SK-MEL-5 (cell line): ENCODE measurements around the gene XAF1. TPM values are rescaled to one million over a fixed set of nuclear protein-coding genes. Genes with fewer than 3 reads are reported as not detected.

Experiments
- small RNA-seq, 2 experiments: library from RNA; depleted of rRNA; stranded (forward); fragments of <200 nt; gene quantifications; one replicate each; pipeline ENCODE3, GENCODE V24; 2014
- total RNA-seq: library from RNA; depleted of rRNA; stranded (reverse); fragments of >200 nt; shearing (Covaris generic); gene quantifications from 2 replicates; pipeline ENCODE4 v1.2.3, GENCODE V29; 2014; rRNA removed

XAF1 gene
- total RNA-seq, 1 experiment from 2014 or later: 1.0 TPM

Small RNAs within 50 kb of the gene (small RNA-seq; reads per million reads assigned to genes)
- gene AC004706.2: 0 reads per million in 2 experiments

Other genes starting within 250 kb of the XAF1 start
- 0.05 and 0.11 TPM in 2 replicates for gene PITPNM3, start 199.5 kb upstream of the XAF1 start, total RNA-seq
- 12.0 and 14.9 TPM in 2 replicates for gene KIAA0753, start 115.3 kb upstream of the XAF1 start, total RNA-seq
- gene TXNDC17, start 115.0 kb upstream of the XAF1 start, total RNA-seq: 136 and 201 TPM in 2 replicates
- gene MED31, start 104.4 kb upstream of the XAF1 start, total RNA-seq: 29.2 and 36.0 TPM in 2 replicates
- gene C17orf100, start 104.3 kb upstream of the XAF1 start, total RNA-seq: 1.2 and 1.5 TPM in 2 replicates
- not detected in 2 replicates for gene SLC13A5, start 42.7 kb upstream of the XAF1 start, total RNA-seq
- not detected in 2 replicates for gene FBXO39, start 20.2 kb downstream of the XAF1 start, total RNA-seq
- not detected in 2 replicates for gene TEKT1, start 75.7 kb downstream of the XAF1 start, total RNA-seq
- not detected in 2 replicates for gene ALOX12, start 240.0 kb downstream of the XAF1 start, total RNA-seq